Endothelial cell of umbilical vein (primary cell): ENCODE results near the gene SHKBP1.

ENCODE experiments used
- EZH2 ChIP-seq: IDR thresholded peaks from 2 replicates; pipeline ENCODE4 v1.6.1; 2012; ENCODE audit warnings: borderline replicate concordance, low read depth, mild to moderate bottlenecking, moderate library complexity, low read length, inconsistent platforms; ENCODE audit not compliant: severe bottlenecking
- MAX ChIP-seq: IDR thresholded peaks from 2 replicates; pipeline ENCODE4 v1.6.1; 2011; ENCODE audit not compliant: insufficient read depth, insufficient read length
- POLR2AphosphoS5 ChIP-seq: IDR thresholded peaks from 2 replicates; pipeline ENCODE4 v1.6.1; 2012; ENCODE audit warnings: low read depth, mild to moderate bottlenecking, control low read depth, low read length, moderate library complexity; ENCODE audit not compliant: insufficient read depth
- TF ChIP-seq, protein P1 (sequence below), 2 donors: IDR thresholded peaks; 1 replicate in 1 of 2; 2 replicates in 1 of 2; pipeline ENCODE4 v1.5.1; 2011; ENCODE audit warnings: low read length in 2 of 2, mild to moderate bottlenecking in 2 of 2, moderate library complexity in 2 of 2, control low read depth in 1 of 2, inconsistent platforms in 1 of 2, low read depth in 1 of 2; ENCODE audit not compliant: insufficient read depth in 1 of 2; ENCODE audit errors: extremely low read depth in 1 of 2

GRCh38 chr19:40611096-40611495 lies 34.4 kb downstream of the SHKBP1 start:
- TF ChIP-seq, protein P1, sequence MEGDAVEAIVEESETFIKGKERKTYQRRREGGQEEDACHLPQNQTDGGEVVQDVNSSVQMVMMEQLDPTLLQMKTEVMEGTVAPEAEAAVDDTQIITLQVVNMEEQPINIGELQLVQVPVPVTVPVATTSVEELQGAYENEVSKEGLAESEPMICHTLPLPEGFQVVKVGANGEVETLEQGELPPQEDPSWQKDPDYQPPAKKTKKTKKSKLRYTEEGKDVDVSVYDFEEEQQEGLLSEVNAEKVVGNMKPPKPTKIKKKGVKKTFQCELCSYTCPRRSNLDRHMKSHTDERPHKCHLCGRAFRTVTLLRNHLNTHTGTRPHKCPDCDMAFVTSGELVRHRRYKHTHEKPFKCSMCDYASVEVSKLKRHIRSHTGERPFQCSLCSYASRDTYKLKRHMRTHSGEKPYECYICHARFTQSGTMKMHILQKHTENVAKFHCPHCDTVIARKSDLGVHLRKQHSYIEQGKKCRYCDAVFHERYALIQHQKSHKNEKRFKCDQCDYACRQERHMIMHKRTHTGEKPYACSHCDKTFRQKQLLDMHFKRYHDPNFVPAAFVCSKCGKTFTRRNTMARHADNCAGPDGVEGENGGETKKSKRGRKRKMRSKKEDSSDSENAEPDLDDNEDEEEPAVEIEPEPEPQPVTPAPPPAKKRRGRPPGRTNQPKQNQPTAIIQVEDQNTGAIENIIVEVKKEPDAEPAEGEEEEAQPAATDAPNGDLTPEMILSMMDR (IDR thresholded peaks at IDR 0.05; ENCODE audit: extremely low read depth in 1 of 2, insufficient read depth in 1 of 2, low read depth in 1 of 2, low read length in 2 of 2): no peak
- TF ChIP-seq POLR2AphosphoS5 (no peak), EZH2 (no peak), MAX (no peak)
